RPMI8226 (cell line): ENCODE data around the gene ENOX1.
"Not testable (repeated sequence)": the region's sequence is repeated elsewhere in the genome, so short reads cannot be mapped to it uniquely, and the experiment has no call there.

ENCODE experiments used
- DNase-seq: peaks from one replicate; pipeline ENCODE4 v3.0.0-alpha.2; 2015

Gene ENOX1

GRCh38 chr13:43373400-43373799 lies 413.4 kb downstream of the ENOX1 start:
- DNase-seq, result no peak

GRCh38 chr13:43370842-43371241 lies 415.9 kb downstream of the ENOX1 start:
- DNase-seq, result no peak

- DNase-seq, result no peak
Observed at GRCh38 chr13:43369319-43369718, 417.5 kb downstream of the ENOX1 start.

- peak; percentile 23 for DNase-seq
Observed at GRCh38 chr13:43368003-43368402, 418.8 kb downstream of the ENOX1 start.

- DNase-seq, result no peak
Observed at GRCh38 chr13:43365039-43365344, 421.8 kb downstream of the ENOX1 start.

GRCh38 chr13:43364210-43365038 lies 422.3 kb downstream of the ENOX1 start:
- no peak for DNase-seq

GRCh38 chr13:43363156-43363953 lies 423.4 kb downstream of the ENOX1 start:
- no peak for DNase-seq

GRCh38 chr13:43362556-43362955 lies 424.2 kb downstream of the ENOX1 start:
- no peak for DNase-seq

- DNase-seq, result no peak
Observed at GRCh38 chr13:43360892-43361610, 425.7 kb downstream of the ENOX1 start.

- DNase-seq, result no peak
Observed at GRCh38 chr13:43360171-43360570, 426.6 kb downstream of the ENOX1 start.

GRCh38 chr13:43359536-43359935 lies 427.2 kb downstream of the ENOX1 start:
- DNase-seq, result no peak

- no peak for DNase-seq
Observed at GRCh38 chr13:43357564-43357963, 429.2 kb downstream of the ENOX1 start.

- no peak for DNase-seq
Observed at GRCh38 chr13:43356567-43356966, 430.2 kb downstream of the ENOX1 start.

- DNase-seq, result no peak
Observed at GRCh38 chr13:43355774-43356173, 431.0 kb downstream of the ENOX1 start.

GRCh38 chr13:43354153-43354945 lies 432.4 kb downstream of the ENOX1 start:
- DNase-seq, result no peak

- DNase-seq, result no peak
Observed at GRCh38 chr13:43353631-43354030, 433.1 kb downstream of the ENOX1 start.

- not testable (repeated sequence) for DNase-seq
Observed at GRCh38 chr13:43351612-43352011, 435.2 kb downstream of the ENOX1 start.

GRCh38 chr13:43348397-43348796 lies 438.4 kb downstream of the ENOX1 start:
- peak; percentile 74 for DNase-seq

- no peak for DNase-seq
Observed at GRCh38 chr13:43347877-43348276, 438.9 kb downstream of the ENOX1 start.

- no peak for DNase-seq
Observed at GRCh38 chr13:43346427-43346826, 440.3 kb downstream of the ENOX1 start.

- no peak for DNase-seq
Observed at GRCh38 chr13:43343645-43344044, 443.1 kb downstream of the ENOX1 start.

GRCh38 chr13:43339805-43340550 lies 446.8 kb downstream of the ENOX1 start:
- DNase-seq, result no peak
